Ascending aorta (tissue), 2 donors: Measurements from ENCODE around the gene PDZD11. TPM values are rescaled to one million over a fixed set of nuclear protein-coding genes. Genes with fewer than 3 reads are reported as not detected.

Source experiments
- DNase-seq, 2 donors: peaks; one replicate each; pipeline ENCODE4 v3.0.0-alpha.2; 2019; ENCODE audit warnings: low spot score in 2 of 2
- H3K27ac ChIP-seq, 2 donors: fragments of 200-600 bp; sonication (generic); one replicate each; pipeline ENCODE4 v1.5.1; 2016 to 2017; ENCODE audit warnings: mild to moderate bottlenecking in 1 of 2
- H3K27me3 ChIP-seq: fragments of 200-600 bp; sonication (generic); one replicate; pipeline ENCODE4 v1.5.1; 2017
- H3K36me3 ChIP-seq, 2 donors: fragments of 200-600 bp; sonication (generic); one replicate each; pipeline ENCODE4 v1.5.1; 2016
- H3K4me1 ChIP-seq, 2 donors: fragments of 200-600 bp; sonication (generic); one replicate each; pipeline ENCODE4 v1.5.1; 2016 to 2017; ENCODE audit warnings: mild to moderate bottlenecking in 1 of 2
- H3K4me3 ChIP-seq, 2 donors: fragments of 200-600 bp; sonication (generic); one replicate each; pipeline ENCODE4 v1.5.1; 2016 to 2017; ENCODE audit warnings: mild to moderate bottlenecking in 1 of 2
- H3K9me3 ChIP-seq, 2 donors: fragments of 200-600 bp; sonication (generic); one replicate each; pipeline ENCODE4 v1.5.1; 2016
- intact Hi-C: fragments of 100-400 bp; cut with DNase I; formaldehyde crosslinking; loops from one replicate; pipeline ENCODE4 v1.15.1; 2023
- total RNA-seq: library from RNA; depleted of rRNA; stranded (reverse); fragments of >200 nt; gene quantifications from one replicate; pipeline ENCODE4 v1.1.0, GENCODE V29; 2016
- TF ChIP-seq, protein P1 (sequence below), 3 experiments: fragments of 200-600 bp in 2 of 3; fragments of 450-650 bp in 1 of 3; sonication (generic) in 2 of 3; IDR thresholded peaks; one replicate each; pipeline ENCODE4 v1.5.1; 2016 to 2019; ENCODE audit warnings: antibody characterized with exemption in 3 of 3, mild to moderate bottlenecking in 1 of 3, moderate library complexity in 1 of 3

Gene PDZD11
- total RNA-seq, 1 donor from 2014 or later: 17.8 TPM

DNA sequence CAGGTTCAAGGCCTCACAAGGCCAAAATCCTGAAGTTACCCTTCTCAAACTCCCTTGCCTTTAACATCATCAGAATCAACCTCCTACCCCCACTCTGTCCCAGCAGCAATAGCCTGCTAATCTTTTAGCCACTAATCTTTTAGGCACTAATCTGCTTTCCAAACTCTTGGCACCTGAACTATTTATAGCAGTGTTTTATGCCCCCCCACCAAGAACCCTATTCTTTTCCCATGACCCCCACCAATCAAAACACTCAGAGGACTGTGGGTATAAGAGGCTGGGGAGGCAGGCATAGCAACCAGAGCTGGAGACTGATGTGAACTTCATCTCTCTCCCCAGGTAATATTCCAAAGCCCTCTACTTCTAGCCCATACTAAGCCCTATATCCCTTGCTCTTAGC is 21.7 kb downstream of the PDZD11 start, which contains the start of gene ARR3:
Gene ARR3 (plus strand): TSS at position 301 of the 400 bp plus-strand sequence. CDS start 1,052 bp downstream, outside the sequence.
- no peak within 1 kb of the TSS for H3K4me3 ChIP-seq
- TF ChIP-seq, protein P1, sequence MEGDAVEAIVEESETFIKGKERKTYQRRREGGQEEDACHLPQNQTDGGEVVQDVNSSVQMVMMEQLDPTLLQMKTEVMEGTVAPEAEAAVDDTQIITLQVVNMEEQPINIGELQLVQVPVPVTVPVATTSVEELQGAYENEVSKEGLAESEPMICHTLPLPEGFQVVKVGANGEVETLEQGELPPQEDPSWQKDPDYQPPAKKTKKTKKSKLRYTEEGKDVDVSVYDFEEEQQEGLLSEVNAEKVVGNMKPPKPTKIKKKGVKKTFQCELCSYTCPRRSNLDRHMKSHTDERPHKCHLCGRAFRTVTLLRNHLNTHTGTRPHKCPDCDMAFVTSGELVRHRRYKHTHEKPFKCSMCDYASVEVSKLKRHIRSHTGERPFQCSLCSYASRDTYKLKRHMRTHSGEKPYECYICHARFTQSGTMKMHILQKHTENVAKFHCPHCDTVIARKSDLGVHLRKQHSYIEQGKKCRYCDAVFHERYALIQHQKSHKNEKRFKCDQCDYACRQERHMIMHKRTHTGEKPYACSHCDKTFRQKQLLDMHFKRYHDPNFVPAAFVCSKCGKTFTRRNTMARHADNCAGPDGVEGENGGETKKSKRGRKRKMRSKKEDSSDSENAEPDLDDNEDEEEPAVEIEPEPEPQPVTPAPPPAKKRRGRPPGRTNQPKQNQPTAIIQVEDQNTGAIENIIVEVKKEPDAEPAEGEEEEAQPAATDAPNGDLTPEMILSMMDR (IDR thresholded peaks at IDR 0.05): no peak

DNA sequence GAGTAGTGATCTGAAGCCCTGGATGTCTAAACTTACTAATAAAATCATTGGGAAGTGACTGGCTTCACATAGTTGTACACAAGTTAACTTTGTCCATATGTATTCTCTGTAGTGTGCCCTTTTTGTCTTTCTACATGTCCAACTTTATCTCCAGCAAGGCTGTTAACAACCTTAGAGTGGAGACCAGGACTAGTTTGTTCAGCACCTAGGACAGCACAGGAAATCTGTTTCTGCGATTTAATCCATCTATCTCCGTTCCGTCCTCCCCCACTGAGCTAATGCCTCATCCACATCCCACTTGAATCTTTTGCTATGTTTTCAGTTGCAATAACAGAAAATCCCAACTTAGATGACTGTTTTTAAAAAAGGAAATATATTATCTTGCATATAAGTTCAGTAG is 24.9 kb downstream of the PDZD11 start:
- TF ChIP-seq, protein P1 (IDR thresholded peaks at IDR 0.05): no peak
- Histone ChIP-seq H3K9me3 (no peaks in the 10 kb centered on the region), H3K27me3 (no peaks in the 10 kb centered on the region), H3K4me1 (no peaks in the 10 kb centered on the region), H3K27ac (no peak overlapping the region), H3K36me3 (no peaks in the 10 kb centered on the region), H3K4me3 (no peak overlapping the region)
- intact Hi-C loops: no loop called here
- no peak for DNase-seq

More for the DNA sequence above, 21.7 kb downstream of the PDZD11 start, which contains the start of gene ARR3:
- H3K36me3 ChIP-seq: no peaks in the 10 kb centered on the region
- H3K27ac ChIP-seq: no peak within 1 kb of the TSS
- intact Hi-C loops: no loop called here
- DNase-seq: no peak
- H3K9me3 ChIP-seq: no peaks in the 10 kb centered on the region
- no peaks in the 10 kb centered on the region for H3K4me1 ChIP-seq
- no peaks in the 10 kb centered on the region for H3K27me3 ChIP-seq

DNA sequence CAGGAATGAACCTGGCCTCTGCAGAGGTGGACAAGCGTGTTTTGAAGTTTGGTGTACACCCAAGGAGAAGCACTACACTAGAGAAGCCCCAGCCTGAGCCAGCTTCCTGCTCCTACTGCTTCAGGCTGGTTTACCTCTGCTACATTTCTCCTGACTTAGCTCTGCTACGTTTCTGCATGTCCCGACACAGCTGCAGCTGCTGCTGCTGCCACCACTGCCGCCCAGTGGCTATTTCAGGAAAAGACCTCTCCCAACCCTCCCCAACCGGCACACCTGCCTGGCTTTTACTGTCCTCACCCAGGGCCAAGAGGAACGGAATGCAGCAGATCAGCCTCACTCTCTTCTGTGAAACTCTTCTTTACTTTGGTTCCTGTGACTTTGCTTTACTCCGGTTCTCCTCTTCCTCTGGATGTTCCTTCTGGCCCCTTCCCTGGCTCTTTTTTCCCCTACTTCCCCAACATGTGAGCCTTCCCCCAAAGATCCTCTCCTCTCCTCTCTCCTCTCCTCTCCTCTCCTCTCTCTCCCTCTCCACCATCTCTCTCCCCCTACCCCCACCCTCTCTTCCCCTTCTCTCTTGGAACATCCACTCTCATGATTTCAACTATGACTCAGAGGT is 26.7 kb downstream of the PDZD11 start:
- H3K9me3 ChIP-seq: no peaks in the 10 kb centered on the region
- no peak overlapping the region for H3K27ac ChIP-seq
- DNase-seq: no peak

DNA sequence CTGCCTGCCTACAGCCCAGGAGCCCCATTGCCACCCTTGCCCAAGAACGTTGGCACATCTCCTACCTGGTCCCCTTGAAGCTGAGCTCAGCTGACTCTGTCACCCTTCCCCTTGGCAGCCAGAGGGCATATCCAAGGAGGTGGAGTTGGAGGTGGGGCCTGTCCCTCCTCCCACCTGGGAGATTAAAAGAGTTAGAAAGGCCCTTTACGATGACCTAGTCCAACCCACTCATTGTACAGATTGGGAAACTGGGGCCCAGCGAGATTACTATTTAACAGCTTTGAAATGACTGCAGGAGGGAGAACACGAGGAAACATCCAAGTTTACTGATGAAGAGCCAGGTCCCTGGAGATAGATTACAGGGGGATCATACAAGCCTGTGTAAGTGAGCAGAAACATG is 29.6 kb downstream of the PDZD11 start, which contains the start of gene P2RY4:
Gene P2RY4 (minus strand): TSS at position 101 of the 400 bp plus-strand sequence. CDS start 580 bp downstream, outside the sequence.
- Histone ChIP-seq H3K9me3 (no peaks in the 10 kb centered on the region), H3K4me3 (no peak within 1 kb of the TSS), H3K4me1 (no peaks in the 10 kb centered on the region), H3K36me3 (no peaks in the 10 kb centered on the region), H3K27me3 (no peaks in the 10 kb centered on the region), H3K27ac (no peak within 1 kb of the TSS)
- intact Hi-C loops: no loop called here
- TF ChIP-seq, protein P1 (IDR thresholded peaks at IDR 0.05): no peak
- no peak for DNase-seq

More for the DNA sequence above, 26.7 kb downstream of the PDZD11 start:
- TF ChIP-seq, protein P1 (IDR thresholded peaks at IDR 0.05): peak in 2 of 3 experiments; percentile 27 to 40
- intact Hi-C loops: no loop called here
- Histone ChIP-seq H3K36me3 (no peaks in the 10 kb centered on the region), H3K27me3 (no peaks in the 10 kb centered on the region), H3K4me3 (no peak overlapping the region), H3K4me1 (no peaks in the 10 kb centered on the region)

DNA sequence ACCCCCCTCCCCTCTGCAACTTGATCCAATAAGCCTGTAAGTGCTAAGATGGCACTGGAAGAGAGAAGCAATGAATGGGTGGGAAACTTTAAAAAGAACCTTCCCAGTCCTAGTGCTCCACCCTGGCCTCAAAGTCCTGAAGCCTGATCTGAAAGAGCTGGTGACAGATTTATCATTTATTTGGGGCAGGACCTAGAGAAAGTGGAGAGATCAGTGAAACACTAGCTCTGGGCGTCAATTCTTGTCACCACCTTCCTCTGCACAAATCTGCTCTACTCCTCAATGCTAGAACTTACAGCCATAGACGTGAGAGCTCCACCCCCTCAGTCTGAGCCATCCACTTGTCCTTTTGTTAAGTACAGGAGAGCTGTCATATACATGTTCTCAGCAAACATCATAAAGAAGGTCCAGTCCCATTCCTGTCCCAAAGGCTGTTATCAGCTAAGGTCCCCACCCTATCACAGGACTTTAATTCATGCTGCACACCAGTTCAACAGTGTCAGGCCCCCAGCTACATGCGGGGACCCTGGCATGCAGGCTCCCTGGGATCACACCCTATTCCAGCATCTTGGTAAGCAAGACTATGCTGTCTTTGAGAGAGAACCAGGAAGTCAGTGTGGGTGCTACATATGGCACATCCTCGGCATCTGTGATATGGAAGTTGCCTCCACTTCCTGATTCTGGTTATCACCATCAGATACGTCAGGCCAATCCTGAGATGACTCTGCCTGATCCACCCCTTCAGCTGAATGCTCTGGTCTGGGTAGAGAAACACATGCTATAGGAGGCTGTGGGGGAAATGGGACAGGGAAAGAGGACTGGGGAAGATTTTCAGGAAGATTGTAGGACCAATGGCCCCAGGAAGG is 32.1 kb downstream of the PDZD11 start:
- H3K27ac ChIP-seq: no peak overlapping the region
- DNase-seq: no peak
- H3K4me1 ChIP-seq: no peaks in the 10 kb centered on the region
- H3K9me3 ChIP-seq: no peaks in the 10 kb centered on the region
- TF ChIP-seq, protein P1 (IDR thresholded peaks at IDR 0.05): no peak
- intact Hi-C loops: no loop called here
- H3K4me3 ChIP-seq: no peak overlapping the region
- H3K36me3 ChIP-seq: no peaks in the 10 kb centered on the region
- H3K27me3 ChIP-seq: no peaks in the 10 kb centered on the region
